GM21423 (cell line): ENCODE results near the gene ADM.

ENCODE experiments used
- ATAC-seq: cut with Tn5 transposase; IDR thresholded peaks from one replicate; pipeline ENCODE4 v1.9.1; 2021; ENCODE audit warnings: mild to moderate bottlenecking, moderate library complexity; ENCODE audit not compliant: unreplicated experiment

Gene ADM

DNA sequence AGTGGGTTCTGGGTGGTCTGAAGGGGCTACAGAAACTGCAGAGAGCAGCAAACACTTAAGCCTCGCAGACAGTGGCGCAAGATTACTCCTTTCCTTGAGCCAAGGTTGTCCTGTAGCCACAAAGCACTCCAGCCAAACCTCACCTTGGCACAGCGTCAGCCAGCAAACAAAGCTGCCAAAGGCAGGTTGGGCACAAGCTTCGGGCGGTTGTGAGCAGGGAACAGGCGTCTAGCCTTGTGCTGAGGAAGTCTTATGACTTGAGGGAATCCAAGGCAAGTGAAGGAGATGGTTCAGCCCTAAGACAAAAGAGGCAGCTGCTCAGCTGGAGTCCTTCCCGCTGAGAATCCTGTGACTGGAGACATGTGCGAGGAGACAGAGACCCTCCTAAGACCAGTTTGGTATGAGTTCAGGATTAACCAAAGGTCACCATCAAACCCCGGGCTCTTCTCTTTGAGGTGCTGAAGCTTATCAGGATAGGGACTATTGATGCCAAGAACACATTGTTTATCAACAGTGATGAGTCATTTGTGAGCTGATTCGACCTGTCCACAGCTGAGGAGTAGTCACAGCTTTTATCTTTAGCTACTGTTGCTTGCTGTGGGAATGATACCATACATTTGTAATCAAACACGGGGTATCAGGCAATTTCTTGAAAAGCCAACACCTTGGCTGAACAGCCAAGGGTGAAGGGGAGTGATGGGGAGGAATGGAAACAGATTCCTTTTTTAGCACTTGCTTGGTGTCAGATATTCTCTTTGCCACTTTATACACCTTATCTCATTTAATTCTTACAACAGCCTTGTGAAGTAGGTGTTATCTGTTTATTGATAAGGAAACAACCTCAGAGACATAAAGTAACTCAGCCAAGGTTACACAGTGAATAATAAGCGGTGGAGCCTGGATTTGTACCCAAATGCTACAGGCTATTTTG lies 4.6 kb downstream of the ADM start:
- ATAC-seq = no peak

DNA sequence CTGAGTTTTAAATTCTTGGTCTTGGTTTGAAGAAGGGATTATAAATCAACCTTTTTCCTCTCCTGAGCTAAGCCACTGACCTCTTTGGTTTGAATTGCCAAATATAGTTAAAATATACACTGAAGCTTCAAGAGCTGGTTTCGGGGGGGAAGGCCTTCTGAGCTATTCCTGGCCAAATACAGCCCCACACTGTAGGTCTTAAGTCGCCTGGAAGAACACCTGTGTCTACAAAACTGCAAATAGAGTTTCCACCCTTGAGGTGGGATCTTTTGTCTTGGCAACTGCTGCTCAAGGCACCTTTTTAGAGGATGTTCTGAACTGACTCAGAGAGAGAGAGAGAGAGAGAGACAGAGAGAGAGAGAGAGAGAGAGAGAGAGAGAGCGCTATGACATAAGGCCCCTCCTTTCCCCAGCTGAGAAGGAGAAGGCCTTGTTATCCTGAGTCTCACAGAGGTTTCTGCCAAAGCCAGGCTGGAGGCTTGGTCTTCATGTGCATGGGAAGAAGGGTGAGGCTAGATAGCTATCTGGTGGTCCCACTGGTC lies 5.5 kb downstream of the ADM start:
- no peak for ATAC-seq

GRCh38 chr11:10311802-10312201 lies 6.9 kb downstream of the ADM start:
- ATAC-seq = no peak

GRCh38 chr11:10314199-10315072 lies 9.6 kb downstream of the ADM start:
- peak; percentile 66 for ATAC-seq

DNA sequence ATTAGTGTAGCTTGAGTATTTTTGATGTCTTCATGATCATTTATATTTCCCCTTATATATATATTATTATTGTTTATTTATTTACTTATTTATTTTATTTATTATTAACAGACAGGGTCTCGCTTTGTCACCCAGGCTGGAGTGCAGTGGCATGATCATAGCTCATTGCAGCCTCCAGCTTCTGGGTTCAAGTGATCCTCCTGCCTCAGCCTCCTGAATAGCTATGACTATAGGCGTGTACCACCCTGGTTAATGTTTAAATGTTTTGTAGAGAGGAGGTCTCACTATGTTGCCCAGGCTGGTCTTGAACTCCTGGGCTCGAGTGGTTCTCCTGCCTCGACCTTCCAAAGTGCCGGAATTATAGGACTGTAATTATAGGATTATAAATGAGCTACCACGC lies 10.2 kb downstream of the ADM start:
- ATAC-seq = no peak

- ATAC-seq = no peak
Measured at GRCh38 chr11:10317151-10317755, 12.4 kb downstream of the ADM start.

DNA sequence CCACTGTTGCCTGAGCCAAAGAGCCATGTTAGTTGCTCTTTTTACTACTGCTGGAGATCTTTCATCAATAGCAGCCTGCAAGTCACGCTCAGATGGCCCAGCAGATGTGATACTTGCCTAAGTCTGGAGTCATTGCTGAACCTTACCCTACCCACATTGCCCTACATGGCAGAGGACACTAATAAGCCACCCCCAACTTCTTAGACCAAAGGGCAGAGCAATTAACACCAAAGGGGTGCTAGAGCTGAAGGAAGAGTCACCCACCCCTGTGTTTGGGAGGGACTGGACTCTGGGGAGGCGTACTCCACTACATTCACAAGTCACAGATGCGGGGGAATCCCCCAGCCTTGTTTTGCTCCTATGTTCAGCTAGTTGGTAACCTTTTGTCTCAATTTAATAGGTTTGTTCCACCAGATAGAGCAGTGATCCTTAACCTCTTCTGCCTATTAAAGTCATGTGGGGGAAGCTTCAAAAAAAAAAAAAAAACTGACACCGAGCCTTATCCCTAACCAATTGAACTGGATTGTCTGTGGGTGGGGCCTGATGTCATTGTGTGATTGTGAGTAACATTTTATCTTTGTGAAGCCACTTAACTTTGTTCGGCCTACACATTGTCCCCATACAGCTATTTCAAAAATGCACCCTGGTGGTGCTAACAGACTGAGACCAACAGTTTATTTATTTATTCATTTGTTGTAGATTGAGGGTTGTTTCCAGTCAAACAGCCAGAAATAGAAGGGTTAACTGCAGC lies 13.1 kb downstream of the ADM start:
- ATAC-seq = no peak

- ATAC-seq = no peak
Measured at GRCh38 chr11:10318527-10318802, 13.6 kb downstream of the ADM start.

GRCh38 chr11:10319702-10320558 lies 15.1 kb downstream of the ADM start:
- ATAC-seq = no peak

GRCh38 chr11:10320736-10321465 lies 16.0 kb downstream of the ADM start:
- no peak for ATAC-seq

GRCh38 chr11:10322401-10322800 lies 17.5 kb downstream of the ADM start:
- no peak for ATAC-seq

GRCh38 chr11:10322830-10323792 lies 18.2 kb downstream of the ADM start:
- ATAC-seq = no peak

DNA sequence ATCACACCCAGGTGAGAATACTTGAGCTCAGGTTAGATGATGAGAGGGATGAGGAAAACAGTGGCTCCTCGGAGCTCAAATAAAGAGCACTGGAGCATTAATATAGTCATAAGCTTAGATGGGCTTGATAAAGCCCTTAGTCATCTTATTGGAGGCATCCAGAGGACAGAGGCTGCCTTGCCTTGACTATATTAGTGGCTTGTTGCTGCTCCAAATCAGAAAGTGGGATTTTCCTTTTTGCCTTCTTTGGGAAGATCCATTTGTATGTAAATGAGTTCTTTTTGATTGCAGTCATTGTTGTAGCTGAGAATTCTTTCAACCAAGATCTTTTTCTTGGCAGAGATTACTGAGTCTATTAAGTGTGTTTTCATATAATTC lies 18.9 kb downstream of the ADM start:
- ATAC-seq = no peak

GRCh38 chr11:10324474-10324873 lies 19.6 kb downstream of the ADM start:
- ATAC-seq = no peak

DNA sequence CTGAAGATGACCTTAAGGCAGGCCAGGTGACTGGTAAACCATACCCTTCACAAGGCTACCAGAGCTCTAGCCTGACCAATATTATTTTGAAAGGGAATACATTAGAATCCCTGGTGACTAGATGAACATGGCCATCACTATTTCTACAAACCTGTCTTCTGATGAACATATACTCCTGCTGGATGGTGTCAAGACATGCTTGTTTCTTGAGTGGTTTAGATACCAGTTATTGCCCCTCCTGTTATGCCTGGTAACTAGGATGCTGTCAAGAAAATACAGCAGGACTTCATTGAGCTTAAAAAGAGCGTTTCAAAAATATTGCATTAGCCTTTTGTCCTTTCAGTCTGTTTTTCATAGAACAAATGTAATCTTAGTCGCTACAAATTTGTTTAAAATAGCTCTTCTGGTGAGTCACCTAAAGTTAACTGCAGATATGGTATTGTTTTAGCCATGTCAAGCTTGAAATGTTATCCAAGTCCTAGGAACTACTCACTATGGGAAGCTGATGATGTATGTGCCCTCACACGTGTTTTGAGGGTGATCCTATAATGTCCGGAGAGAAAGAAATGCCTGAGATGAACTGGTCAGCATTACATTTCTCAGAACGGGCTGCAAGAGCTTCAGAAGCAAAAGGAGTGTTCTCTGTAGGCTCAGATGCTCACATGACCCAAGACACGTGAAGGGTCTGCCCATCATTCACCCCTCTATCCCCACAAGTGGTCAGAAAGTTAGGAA lies 20.6 kb downstream of the ADM start:
- ATAC-seq = no peak

DNA sequence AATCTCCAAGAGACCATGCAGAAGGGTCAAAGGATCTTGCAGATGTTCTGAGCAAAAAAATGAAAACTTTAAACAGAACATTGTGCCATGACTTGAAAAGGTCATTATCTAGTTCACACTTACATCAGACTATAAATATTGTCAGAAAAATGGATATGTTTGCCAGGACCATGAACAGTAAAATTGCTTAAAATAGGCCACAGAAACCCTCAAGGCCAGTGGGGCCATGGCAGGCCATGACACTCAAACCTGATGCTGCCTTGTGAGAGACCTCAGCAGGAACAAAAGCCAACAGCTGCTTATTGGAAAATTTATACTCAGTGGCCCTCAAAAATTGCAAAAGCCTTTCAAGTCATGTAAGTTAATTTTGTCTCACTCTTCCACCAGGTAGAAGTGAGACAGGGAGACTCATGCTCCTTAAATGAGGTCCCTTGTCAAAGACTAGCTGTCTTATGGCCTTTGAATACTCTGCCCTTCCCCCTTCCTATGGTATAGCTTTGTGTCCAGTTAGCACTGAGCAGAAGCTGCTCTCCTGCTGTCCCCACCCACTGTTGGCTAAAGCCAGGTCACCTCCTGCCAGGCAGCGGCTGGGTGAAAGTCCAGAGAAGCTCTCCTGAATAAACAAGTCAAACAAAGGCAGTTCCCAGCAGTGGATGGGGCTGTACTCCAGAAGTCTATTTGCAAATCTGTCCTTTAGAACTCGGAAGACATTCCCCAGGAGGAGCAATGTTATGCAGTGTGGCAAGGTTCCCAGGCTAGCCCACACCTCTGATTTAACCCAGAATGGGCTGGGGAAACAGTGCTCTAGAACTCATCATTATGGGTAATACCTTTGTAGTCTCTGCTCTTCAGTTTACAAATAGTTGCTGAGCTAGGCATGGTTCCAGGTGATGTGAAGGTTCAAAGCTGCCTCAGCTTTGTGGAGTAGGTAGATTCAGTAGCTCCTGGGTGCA lies 21.4 kb downstream of the ADM start:
- no peak for ATAC-seq
